ENCODE results near the gene FAM163A.
"Not testable (repeated sequence)": the region's sequence is repeated elsewhere in the genome, so short reads cannot be mapped to it uniquely, and the experiment has no call there.

FAM163A gene

DNA sequence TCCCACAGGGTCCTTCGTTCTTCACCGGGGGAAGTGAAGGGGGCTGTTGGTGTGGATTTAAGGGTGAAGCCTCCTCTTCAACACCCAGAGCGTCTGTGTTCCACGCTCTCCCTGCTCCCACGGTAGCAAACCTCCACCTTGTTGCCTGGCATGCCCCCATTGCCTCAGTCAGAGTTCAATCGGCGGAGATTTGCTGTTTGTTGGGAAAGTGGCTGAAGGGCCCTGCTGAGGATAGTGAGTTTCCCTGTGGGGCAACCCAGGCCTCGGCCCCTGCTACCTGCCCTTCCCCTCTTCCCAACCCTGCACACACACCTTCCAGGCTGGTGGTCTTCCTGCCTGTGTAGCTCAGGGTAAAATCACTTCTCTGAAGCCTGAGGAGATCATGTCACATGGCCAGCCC lies 74.0 kb downstream of the FAM163A start:
- no peak for DNase-seq

DNA sequence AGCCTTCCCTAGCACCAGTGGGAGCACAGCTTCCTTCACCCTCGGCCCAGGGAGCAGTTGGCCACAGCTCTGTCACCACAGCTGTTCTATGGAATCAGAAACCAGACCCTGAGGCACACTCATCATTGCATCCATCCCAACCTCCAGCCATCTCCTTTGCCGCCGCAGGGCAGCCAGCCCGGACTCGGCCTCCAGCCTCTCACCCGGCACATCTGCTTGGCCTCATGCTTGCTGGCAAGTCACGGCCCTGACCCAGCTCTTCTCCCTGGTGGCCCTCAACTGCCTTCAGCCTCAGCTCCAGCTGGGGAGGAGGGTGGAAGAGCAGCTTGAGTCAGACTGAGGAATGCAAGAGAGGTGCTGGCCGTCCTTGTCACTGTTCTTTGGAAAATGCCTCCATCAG lies 74.7 kb downstream of the FAM163A start:
- DNase-seq = no peak

DNA sequence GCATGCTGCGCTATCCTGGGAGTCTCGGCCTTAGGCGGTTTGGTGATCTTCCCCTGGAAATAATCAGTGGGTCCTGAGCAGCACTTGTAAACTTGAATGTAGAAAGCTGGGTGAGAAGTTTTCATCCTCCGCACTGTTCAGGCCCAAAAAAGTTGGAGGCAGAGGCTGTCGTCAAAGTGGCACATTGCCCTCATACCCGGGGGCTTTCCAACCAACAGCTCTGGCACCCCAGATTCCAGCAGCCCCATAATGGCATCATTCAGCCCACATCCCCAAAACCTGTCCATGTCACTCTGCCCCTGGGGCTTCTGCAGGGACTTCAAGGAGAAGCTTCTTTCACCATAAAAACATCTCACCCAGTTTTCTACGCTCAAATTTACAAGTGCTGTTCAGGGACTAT lies 75.2 kb downstream of the FAM163A start:
- DNase-seq = no peak

DNA sequence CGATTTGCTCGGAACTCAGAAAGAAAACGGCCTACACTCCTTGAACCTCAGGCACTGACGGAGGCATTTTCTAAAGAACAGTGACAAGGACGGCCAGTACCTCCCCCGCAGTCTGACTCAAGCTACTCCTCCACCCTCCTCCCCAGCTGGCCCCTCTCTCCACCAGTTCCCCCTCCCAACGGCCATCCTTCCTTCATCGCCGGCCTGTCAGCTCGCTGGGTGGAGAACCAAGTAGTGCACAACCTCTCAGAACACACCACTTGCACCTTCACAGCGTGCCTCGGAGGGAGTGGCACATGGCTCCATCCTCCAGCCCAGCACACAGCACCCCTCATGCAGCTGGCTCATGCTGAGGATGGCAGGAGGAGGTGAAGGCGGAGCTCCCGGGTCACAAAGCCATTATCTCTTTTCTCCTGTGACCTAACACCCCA lies 75.7 kb downstream of the FAM163A start:
- no peak for DNase-seq

GRCh38 chr1:179820226-179820970 lies 77.3 kb downstream of the FAM163A start:
- no peak for DNase-seq

- DNase-seq = no peak
Measured at GRCh38 chr1:179821524-179821923, 78.4 kb downstream of the FAM163A start.

- no peak for DNase-seq
Measured at GRCh38 chr1:179822065-179822464, 79.0 kb downstream of the FAM163A start.

GRCh38 chr1:179823693-179824092 lies 80.6 kb downstream of the FAM163A start:
- no peak for DNase-seq

GRCh38 chr1:179824265-179824664 lies 81.2 kb downstream of the FAM163A start:
- no peak for DNase-seq

DNA sequence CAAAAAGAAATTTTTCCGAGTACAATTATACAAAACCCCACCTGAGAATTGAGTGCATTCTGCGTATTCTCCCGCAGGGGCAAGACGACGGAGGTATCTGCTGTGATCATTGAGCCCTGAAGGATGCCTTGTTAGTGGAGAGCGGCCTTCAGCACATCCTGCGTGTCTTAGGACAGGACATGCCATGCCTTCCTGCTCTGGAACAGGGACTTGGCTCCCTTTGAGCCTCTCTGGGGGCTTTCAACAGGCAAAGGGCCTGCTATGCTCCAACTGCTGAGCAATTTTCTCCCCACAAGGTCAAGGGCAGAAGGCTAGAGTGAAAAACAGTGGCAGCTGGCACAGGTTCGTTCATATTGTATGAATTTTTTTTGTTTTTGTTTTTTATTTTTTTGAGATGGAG lies 82.1 kb downstream of the FAM163A start:
- no peak for DNase-seq

DNA sequence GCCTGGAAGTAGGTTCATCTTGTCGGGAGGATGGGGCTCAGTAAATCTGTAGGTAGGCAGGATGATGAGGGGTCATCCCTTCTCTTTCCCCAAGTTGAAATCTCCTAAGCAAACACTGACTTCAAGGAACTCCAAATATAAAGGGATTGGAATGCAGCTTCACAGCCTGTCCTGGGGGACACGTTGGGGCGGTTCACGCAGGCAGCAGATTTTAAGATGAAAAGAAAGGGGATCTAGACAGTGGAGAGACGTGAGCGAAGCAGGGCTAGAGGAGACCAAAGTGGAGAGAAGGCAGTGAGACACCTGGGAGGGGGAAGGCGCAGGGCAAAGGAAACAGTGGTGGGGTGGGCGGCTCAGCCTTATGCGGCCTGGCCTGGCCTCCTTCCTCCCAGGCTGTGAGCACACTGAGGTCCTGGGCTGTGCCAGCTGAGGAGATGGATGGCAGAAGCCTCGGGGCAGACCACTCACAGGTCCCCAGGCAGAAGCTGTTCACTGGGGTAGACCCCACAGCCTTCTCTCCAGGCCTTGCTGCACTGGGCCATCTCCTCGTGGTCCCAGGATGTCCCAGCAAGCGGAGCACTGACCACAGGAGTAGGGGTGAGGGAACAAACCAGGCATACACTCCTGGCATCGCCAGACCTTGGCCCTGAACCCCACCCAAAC lies 82.8 kb downstream of the FAM163A start:
- no peak for DNase-seq

GRCh38 chr1:179826626-179827280 lies 83.7 kb downstream of the FAM163A start:
- no peak for DNase-seq

DNA sequence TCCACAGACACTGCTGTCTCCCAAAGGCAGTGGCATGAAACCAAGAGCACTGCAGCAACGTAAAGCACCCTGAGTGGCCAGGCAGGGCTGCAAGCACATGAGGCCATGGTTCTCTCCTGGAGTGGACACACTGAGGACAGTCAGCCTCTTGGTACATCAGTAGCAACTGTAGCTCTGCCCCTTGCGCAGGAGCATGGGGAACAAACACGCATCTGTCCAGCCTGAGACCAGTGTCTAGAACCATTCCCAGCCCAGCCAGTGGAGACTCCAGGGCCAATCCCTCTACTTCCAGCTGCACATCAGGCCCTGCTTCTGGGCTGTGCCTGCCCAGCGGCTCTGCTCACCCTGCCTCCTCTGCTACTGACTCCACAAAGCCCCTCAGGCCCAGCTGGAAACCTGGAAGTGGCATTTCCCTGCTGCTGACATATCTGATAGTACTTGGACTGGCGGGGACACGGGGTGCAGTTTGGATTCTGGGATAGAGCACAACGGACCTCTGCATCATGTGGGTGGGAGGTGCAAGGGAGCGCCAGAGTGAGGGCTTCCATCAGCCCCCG lies 85.5 kb downstream of the FAM163A start:
- DNase-seq = no peak

DNA sequence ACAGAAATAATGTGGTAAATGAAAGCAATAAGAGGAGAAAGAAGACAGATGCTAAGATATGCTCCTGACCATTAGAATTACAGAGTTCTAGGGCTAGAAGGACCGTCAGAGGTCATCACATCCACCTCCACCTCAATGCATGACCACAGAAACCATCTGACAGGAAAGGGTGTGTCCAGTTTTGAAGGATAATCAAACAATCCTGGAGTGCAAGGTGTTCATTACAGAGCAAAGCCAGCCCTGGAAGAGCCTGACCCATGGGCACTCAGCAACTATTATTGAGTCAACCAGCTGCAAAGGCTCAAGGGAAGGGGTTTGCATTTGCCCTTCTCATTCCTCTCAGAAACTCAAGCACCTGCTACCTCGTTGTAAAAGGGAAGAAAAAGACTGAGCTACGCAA lies 88.1 kb downstream of the FAM163A start:
- DNase-seq = no peak

- DNase-seq = no peak
Measured at GRCh38 chr1:179831852-179832699, 89.0 kb downstream of the FAM163A start.

GRCh38 chr1:179836686-179837445 lies 93.8 kb downstream of the FAM163A start:
- DNase-seq = not testable (repeated sequence)

DNA sequence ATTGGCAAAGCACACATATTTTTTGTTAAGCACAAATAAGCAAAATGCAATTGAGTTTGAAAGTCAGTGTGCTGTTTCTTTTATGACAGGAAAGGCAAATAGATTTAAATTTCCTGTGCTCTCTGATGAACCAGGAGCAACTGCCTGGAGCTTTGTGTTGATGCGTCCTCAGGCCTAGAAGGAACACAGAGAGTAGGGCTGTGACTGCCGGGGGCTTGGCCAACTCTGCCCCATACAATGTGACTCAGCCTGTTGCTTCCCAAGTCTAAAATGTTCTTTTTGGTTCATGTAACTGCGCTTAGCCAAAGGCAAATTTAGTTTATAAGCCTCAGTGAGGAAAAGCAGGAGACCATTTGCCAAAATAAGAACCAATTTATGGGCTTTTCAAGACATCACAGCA lies 97.0 kb downstream of the FAM163A start:
- no peak for DNase-seq

DNA sequence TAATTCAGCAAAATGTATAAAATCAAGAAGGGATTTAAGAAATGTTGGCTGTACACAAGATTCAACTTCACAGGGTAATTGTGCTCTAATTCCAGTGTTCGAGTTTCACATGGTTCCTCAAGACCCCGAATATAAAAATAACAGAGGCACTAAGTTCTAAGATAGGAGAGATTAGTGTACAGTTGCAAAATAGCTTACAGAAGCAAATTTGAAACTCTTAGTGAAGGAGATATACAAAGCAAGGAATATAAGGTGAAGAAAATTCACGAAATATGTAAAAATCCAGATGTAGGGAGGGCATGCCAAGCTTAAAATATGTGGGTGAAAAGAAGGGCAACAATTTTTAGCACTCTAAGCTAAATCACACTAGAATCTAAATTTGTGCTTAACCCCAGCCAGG lies 105.1 kb downstream of the FAM163A start:
- no peak for DNase-seq

DNA sequence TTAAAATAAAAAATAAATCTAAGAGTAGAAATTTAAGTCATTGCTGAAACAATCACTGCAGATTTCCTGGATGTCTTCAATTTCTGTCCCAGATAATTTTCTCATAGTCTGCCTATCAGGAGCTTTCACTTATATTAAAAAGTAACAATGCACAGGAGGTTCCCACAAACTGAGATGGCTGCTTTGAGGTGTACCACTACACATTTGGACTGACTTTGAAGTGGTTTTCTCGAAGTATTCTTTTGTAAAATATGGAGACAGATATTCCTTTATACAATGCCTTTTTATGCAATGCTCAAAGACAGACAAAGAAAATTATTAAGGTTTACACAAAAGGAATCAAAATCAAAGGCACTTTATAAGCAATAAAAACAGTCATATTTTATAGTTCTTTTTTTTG lies 110.0 kb downstream of the FAM163A start:
- DNase-seq = no peak

DNA sequence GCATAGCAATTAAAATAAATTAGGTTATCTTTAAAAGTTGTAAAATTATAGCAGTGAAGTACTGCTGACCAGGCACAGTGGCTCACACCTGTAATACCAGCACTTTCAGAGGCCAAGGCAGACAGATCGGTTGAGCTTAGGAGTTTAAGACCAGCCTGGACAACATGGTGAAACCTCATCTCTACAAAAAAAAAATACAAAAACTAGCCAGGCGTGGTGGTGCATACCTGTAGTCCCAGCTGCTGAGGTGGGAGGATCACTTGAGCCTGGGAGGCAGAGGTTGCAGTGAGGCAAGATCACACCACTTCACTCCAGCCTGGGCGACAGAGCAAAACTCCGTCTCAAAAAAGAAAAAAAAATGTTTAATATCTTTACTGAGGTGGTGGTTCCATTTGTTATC lies 112.7 kb downstream of the FAM163A start:
- DNase-seq = not testable (repeated sequence)

GRCh38 chr1:179856296-179856695 lies 113.2 kb downstream of the FAM163A start:
- no peak for DNase-seq

GRCh38 chr1:179857009-179857408 lies 113.9 kb downstream of the FAM163A start:
- no peak for DNase-seq

Data from activated CD4-positive, alpha-beta T cell treated with anti-CD3 and anti-CD28 coated beads, Interleukin-2, amount 50 U/mL, for 4 hours (primary cell).